ENCODE data around the gene CTBS. TPM values are rescaled to one million over a fixed set of nuclear protein-coding genes. Genes with fewer than 3 reads are reported as not detected.

Gene CTBS
- total RNA-seq, 4 donors from 2014 or later: 3.8 to 25.7 (median 16.2) TPM

DNA sequence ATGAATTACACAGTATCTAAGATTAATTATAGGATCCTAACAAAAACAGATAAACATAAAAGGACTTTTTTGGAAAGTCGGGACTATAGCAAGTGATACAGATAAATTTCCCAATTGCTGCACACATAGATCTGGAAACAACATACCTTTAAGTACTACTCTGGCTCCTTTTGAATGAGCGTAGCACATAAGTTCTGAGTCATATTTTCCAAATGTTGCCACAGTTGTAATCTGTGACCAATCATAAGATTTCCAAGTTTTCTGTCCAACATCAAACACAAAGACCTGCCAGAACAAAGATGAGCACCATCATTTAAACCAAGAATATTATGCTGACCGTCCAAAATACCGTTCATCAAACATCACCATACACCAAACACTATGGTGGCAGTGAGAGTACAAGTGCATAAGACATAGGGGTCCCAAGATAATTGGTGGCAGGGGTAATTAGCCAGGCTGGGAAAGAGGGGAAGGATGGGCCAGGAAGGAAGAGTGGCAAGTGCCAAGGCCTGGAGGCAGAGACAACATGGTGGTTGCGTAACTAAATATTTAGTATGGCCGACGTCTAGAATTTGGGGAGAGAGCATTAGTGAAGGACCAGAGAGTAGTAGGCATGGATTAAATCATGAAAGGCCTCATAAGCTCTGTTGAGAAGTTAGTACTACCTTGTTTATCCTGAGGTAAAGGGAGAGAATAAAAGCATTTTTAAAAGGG lies 3.6 kb downstream of the CTBS start:
- Histone ChIP-seq H3K9me3 (no peaks in the 10 kb centered on the region), H3K27me3 (no peaks in the 10 kb centered on the region), H3K4me3 (no peak overlapping the region), H3K27ac (no peak overlapping the region), H3K36me3 (no peaks in the 10 kb centered on the region), H3K4me1 (peaks cover 7 to 25% (median 12%) of the 10 kb centered on the region in 4 donors)
- DNase-seq: no peak
- no peak for TF ChIP-seq EP300 (IDR thresholded peaks at IDR 0.05; ENCODE audit: low read depth)
- TF ChIP-seq POLR2AphosphoS5 (IDR thresholded peaks at IDR 0.05): no peak
- no peak for TF ChIP-seq POLR2A (IDR thresholded peaks at IDR 0.05)
- TF ChIP-seq CTCF (IDR thresholded peaks at IDR 0.05): no peak
- intact Hi-C loops (cut with DNase I; ENCODE audit: low total_unique reads) (loop anchor here (5.0 to 10.0 kb wide), 2 partner anchors 66 to 117 kb away; partner anchors contain the start of genes GNG5 and SPATA1), in situ Hi-C loops (cut with MboI; ENCODE audit: low pct_ligation_motif_present in 1 of 4, low pct_unique_long_range_greater_than_20kb in 1 of 4, low sequenced_read_pairs in 3 of 4) (no loop called here)
- WGBS, 2 donors (ENCODE audit: low coverage in 1 of 2): 91 to 97% methylated on average over 6 to 7 of the region's 7 CpGs

GRCh38 chr1:84569216-84569615 lies 5.0 kb downstream of the CTBS start:
- TF ChIP-seq POLR2AphosphoS5 (IDR thresholded peaks at IDR 0.05): no peak
- no peak for TF ChIP-seq POLR2A (IDR thresholded peaks at IDR 0.05)
- no peak for TF ChIP-seq CTCF (IDR thresholded peaks at IDR 0.05)
- TF ChIP-seq EP300 (IDR thresholded peaks at IDR 0.05; ENCODE audit: low read depth): no peak
- no peak for DNase-seq
- peaks cover 4 to 19% (median 12%) of the 10 kb centered on the region in 4 donors for H3K4me1 ChIP-seq
- no peaks in the 10 kb centered on the region for H3K9me3 ChIP-seq
- no peak overlapping the region for H3K4me3 ChIP-seq
- in situ Hi-C loops (cut with MboI; ENCODE audit: low pct_ligation_motif_present in 1 of 4, low pct_unique_long_range_greater_than_20kb in 1 of 4, low sequenced_read_pairs in 3 of 4) (loop anchor here in 1 of 4 donors (10.0 kb wide), 1 partner anchor 54 kb away; no protein-coding TSS in a partner anchor), intact Hi-C loops (cut with DNase I; ENCODE audit: low total_unique reads) (loop anchor here (5.0 kb wide), 1 partner anchor 347 kb away; no protein-coding TSS in a partner anchor)
- H3K27me3 ChIP-seq: no peaks in the 10 kb centered on the region
- H3K27ac ChIP-seq: no peak overlapping the region
- H3K36me3 ChIP-seq: no peaks in the 10 kb centered on the region

DNA sequence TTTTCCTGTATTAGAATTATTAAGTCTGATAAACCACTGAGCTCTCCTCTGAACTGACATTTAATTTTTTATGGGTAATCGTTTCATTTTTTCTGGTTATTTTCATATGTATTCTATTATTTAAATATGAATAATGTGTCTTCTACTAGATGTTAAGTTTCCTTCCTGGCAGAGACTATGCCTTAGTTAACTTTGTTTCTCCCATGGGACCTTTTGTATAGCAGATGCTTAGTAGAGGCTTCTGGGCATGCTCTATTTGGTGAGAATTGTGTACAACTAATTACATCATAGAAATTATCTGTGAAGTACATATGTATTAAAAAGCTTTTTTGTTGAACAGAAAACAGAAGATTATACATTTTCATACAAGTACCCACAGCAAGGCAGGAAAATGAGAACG lies 23.4 kb downstream of the CTBS start:
- intact Hi-C loops (cut with DNase I; ENCODE audit: low total_unique reads) (no loop called here), in situ Hi-C loops (cut with MboI; ENCODE audit: low pct_ligation_motif_present in 1 of 4, low pct_unique_long_range_greater_than_20kb in 1 of 4, low sequenced_read_pairs in 3 of 4) (no loop called here)
- Histone ChIP-seq H3K9me3 (no peaks in the 10 kb centered on the region), H3K27me3 (no peaks in the 10 kb centered on the region), H3K36me3 (peaks cover 0 to 9% (median 0%) of the 10 kb centered on the region in 4 donors), H3K27ac (no peak overlapping the region), H3K4me3 (no peak overlapping the region), H3K4me1 (no peaks in the 10 kb centered on the region)
- 84 to 87% methylated on average over 2 of the region's 2 CpGs for WGBS, 2 donors (ENCODE audit: low coverage in 1 of 2)
- TF ChIP-seq CTCF (IDR thresholded peaks at IDR 0.05) (no peak), POLR2AphosphoS5 (IDR thresholded peaks at IDR 0.05) (no peak), POLR2A (IDR thresholded peaks at IDR 0.05) (no peak), EP300 (IDR thresholded peaks at IDR 0.05; ENCODE audit: low read depth) (no peak)
- no peak for DNase-seq

DNA sequence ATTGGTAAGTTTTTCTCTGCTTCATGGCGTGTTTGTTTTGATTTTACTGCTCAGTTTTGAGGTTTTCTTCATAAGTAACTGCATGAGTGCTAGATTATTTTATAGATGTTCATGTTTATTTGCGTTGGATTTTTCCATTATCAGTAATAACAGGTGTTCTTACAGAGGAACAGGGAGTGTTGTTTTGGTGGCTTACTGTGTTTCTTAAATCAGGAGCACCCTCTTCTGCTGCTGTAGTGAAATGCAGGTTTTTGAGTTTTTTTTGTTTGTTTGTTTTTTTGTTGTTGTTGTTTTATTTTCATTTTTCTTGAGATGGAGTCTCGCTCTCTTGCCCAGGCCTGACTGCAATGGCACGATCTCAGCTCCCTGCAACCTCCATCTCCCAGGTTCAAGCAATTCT lies 32.6 kb downstream of the CTBS start:
- H3K4me1 ChIP-seq: peaks cover 0 to 9% (median 5%) of the 10 kb centered on the region in 4 donors
- WGBS, 2 donors (ENCODE audit: low coverage in 1 of 2): 88 to 92% methylated on average over 4 of the region's 4 CpGs
- in situ Hi-C loops (cut with MboI; ENCODE audit: low pct_ligation_motif_present in 1 of 4, low pct_unique_long_range_greater_than_20kb in 1 of 4, low sequenced_read_pairs in 3 of 4): no loop called here
- no peak overlapping the region for H3K27ac ChIP-seq
- no peaks in the 10 kb centered on the region for H3K9me3 ChIP-seq
- no peak overlapping the region for H3K4me3 ChIP-seq
- intact Hi-C loops (cut with DNase I; ENCODE audit: low total_unique reads): no loop called here
- no peaks in the 10 kb centered on the region for H3K36me3 ChIP-seq
- H3K27me3 ChIP-seq: no peaks in the 10 kb centered on the region
- no peak for DNase-seq
- peak in 3 of 5 experiments; percentile 6 to 20 (median 10) for TF ChIP-seq CTCF (IDR thresholded peaks at IDR 0.05)
- TF ChIP-seq EP300 (IDR thresholded peaks at IDR 0.05; ENCODE audit: low read depth): no peak
